Esophagus muscularis mucosa (tissue), 3 donors: ENCODE measurements around the gene DTNBP1.

ENCODE experiments used
- CTCF ChIP-seq, 3 experiments: fragments of 200-600 bp in 2 of 3; fragments of 450-650 bp in 1 of 3; sonication (generic) in 2 of 3; IDR thresholded peaks; one replicate each; pipeline ENCODE4 v1.5.1; 2017 to 2019; ENCODE audit warnings: antibody characterized with exemption in 3 of 3, mild to moderate bottlenecking in 2 of 3, moderate library complexity in 1 of 3
- POLR2A ChIP-seq: fragments of 450-650 bp; IDR thresholded peaks from one replicate; pipeline ENCODE4 v1.6.1; 2017; ENCODE audit warnings: antibody characterized with exemption, moderate library complexity, mild to moderate bottlenecking, low read depth

DNA sequence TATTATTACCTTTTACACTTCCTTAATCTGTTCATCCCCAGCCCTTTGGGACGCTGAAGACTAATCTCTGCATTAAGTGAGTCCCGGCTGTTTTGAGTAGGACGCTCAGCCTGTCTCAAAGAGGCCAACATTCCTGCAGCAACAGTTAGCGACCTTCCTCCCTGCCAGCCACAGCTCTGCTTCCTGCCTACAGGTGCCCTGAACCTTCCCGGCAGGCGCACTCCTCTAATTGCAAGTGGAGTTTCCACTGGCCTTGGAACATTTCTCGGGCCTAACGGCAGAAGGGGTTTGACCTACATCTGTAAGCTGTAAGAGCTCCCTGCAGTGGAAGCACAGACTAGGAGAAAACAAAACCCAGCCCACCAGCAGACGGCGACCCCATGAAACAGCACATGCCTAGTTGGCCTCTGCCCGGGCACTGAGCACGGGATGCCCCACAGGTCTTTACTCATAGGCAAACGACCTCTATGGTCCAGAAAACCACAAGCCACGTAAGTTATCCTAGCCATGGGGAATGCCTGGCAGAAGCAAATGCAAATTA is 137.9 kb downstream of the DTNBP1 start:
- TF ChIP-seq CTCF (IDR thresholded peaks at IDR 0.05) (no peak), POLR2A (no peak)
